HL-60 (cell line): Measurements from ENCODE around the gene TULP1.
A peak's percentile ranks its signal among the peaks of the same experiment; 100 is the strongest.

Experiments
- DNase-seq, 2 experiments: peaks; one replicate each; pipeline ENCODE4 v3.0.0-alpha.2; 2010 to 2020; ENCODE audit warnings: low read depth in 1 of 2, low spot score in 1 of 2
- H3K27ac ChIP-seq: fragments of 250-450 bp; sonication (Bioruptor Pico); replicated peaks from 2 replicates; pipeline ENCODE4 v1.5.1; 2020; ENCODE audit warnings: mild to moderate bottlenecking, moderate library complexity
- H3K27me3 ChIP-seq: fragments of 250-450 bp; sonication (Bioruptor Pico); 2 replicates; pipeline ENCODE4 v1.5.1; 2021; ENCODE audit warnings: mild to moderate bottlenecking, moderate library complexity; ENCODE audit not compliant: insufficient read depth, poor library complexity, severe bottlenecking
- H3K4me3 ChIP-seq: replicated peaks from 2 replicates; pipeline ENCODE4 v1.5.1; 2011; ENCODE audit warnings: mild to moderate bottlenecking, control low read depth, low read length; ENCODE audit not compliant: insufficient read depth
- GABPA ChIP-seq: IDR thresholded peaks from 2 replicates; pipeline ENCODE4 v1.6.1; 2012; ENCODE audit warnings: low read depth
- POLR2AphosphoS5 ChIP-seq: IDR thresholded peaks from 2 replicates; pipeline ENCODE4 v1.6.1; 2012; ENCODE audit warnings: low read depth
- SPI1 ChIP-seq: IDR thresholded peaks from 2 replicates; pipeline ENCODE4 v1.6.1; 2012; ENCODE audit warnings: low read depth, mild to moderate bottlenecking, borderline replicate concordance
- TF ChIP-seq, protein P1 (sequence below): IDR thresholded peaks from 2 replicates; pipeline ENCODE4 v1.6.1; 2012; ENCODE audit warnings: low read depth; ENCODE audit not compliant: insufficient replicate concordance
- TF ChIP-seq, protein P2 (sequence below): IDR thresholded peaks from one replicate; pipeline ENCODE4 v1.5.1; 2011; ENCODE audit warnings: low read length, control low read depth, inconsistent platforms; ENCODE audit not compliant: insufficient read depth

Gene TULP1

DNA sequence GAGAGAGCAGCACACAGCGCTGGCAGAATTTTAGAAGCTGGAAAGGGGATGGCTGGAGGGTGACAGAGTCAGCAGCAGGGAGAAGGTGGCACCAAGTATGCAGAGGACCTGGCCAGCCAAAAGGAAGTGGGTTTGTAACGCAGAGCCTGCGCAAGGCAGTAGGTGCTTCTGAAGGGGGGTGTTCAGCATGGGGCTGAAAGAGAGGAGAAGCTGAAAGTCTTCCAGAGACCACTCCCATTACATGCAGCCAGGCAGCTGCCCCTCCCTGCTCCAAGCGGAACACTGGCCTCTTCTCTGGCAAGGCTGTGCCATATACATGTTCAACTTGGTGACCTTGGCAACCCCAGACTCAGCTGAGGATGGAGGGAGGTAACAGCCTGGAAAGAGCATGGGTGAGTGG is 42.1 kb upstream of the TULP1 start:
- H3K27me3 ChIP-seq = no peaks in the 10 kb centered on the region
- TF ChIP-seq GABPA (no peak), SPI1 (no peak), POLR2AphosphoS5 (no peak)
- TF ChIP-seq, protein P1, sequence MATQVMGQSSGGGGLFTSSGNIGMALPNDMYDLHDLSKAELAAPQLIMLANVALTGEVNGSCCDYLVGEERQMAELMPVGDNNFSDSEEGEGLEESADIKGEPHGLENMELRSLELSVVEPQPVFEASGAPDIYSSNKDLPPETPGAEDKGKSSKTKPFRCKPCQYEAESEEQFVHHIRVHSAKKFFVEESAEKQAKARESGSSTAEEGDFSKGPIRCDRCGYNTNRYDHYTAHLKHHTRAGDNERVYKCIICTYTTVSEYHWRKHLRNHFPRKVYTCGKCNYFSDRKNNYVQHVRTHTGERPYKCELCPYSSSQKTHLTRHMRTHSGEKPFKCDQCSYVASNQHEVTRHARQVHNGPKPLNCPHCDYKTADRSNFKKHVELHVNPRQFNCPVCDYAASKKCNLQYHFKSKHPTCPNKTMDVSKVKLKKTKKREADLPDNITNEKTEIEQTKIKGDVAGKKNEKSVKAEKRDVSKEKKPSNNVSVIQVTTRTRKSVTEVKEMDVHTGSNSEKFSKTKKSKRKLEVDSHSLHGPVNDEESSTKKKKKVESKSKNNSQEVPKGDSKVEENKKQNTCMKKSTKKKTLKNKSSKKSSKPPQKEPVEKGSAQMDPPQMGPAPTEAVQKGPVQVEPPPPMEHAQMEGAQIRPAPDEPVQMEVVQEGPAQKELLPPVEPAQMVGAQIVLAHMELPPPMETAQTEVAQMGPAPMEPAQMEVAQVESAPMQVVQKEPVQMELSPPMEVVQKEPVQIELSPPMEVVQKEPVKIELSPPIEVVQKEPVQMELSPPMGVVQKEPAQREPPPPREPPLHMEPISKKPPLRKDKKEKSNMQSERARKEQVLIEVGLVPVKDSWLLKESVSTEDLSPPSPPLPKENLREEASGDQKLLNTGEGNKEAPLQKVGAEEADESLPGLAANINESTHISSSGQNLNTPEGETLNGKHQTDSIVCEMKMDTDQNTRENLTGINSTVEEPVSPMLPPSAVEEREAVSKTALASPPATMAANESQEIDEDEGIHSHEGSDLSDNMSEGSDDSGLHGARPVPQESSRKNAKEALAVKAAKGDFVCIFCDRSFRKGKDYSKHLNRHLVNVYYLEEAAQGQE = no peak
- TF ChIP-seq, protein P2, sequence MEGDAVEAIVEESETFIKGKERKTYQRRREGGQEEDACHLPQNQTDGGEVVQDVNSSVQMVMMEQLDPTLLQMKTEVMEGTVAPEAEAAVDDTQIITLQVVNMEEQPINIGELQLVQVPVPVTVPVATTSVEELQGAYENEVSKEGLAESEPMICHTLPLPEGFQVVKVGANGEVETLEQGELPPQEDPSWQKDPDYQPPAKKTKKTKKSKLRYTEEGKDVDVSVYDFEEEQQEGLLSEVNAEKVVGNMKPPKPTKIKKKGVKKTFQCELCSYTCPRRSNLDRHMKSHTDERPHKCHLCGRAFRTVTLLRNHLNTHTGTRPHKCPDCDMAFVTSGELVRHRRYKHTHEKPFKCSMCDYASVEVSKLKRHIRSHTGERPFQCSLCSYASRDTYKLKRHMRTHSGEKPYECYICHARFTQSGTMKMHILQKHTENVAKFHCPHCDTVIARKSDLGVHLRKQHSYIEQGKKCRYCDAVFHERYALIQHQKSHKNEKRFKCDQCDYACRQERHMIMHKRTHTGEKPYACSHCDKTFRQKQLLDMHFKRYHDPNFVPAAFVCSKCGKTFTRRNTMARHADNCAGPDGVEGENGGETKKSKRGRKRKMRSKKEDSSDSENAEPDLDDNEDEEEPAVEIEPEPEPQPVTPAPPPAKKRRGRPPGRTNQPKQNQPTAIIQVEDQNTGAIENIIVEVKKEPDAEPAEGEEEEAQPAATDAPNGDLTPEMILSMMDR = no peak

DNA sequence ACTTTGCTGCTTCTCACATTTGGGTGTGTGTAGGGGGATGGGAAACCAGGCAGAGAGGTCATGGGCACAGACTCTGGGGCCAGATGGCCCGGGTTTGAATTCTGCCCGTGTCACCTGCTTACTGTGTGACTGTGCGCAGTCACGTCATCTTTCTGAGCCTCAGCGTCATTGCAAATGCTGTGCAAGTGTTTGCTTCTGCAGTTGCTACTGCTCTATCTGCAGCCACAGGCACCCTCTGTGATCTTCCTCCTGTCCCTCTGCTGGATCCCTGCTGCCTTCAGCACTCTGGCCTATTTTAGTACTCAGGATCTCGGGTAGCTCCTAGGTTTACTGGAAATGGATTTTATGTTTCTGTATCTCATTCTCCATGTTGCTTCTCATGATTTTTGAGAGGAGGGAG is 40.6 kb upstream of the TULP1 start:
- TF ChIP-seq GABPA (no peak), SPI1 (no peak), POLR2AphosphoS5 (no peak)
- TF ChIP-seq, protein P1 = no peak
- TF ChIP-seq, protein P2 = no peak
- no peak for DNase-seq
- H3K27me3 ChIP-seq = no peaks in the 10 kb centered on the region
- H3K27ac ChIP-seq = no peak overlapping the region
- no peak overlapping the region for H3K4me3 ChIP-seq

More for the DNA sequence above, 42.1 kb upstream of the TULP1 start:
- H3K27ac ChIP-seq = no peak overlapping the region
- DNase-seq = no peak
- no peak overlapping the region for H3K4me3 ChIP-seq

DNA sequence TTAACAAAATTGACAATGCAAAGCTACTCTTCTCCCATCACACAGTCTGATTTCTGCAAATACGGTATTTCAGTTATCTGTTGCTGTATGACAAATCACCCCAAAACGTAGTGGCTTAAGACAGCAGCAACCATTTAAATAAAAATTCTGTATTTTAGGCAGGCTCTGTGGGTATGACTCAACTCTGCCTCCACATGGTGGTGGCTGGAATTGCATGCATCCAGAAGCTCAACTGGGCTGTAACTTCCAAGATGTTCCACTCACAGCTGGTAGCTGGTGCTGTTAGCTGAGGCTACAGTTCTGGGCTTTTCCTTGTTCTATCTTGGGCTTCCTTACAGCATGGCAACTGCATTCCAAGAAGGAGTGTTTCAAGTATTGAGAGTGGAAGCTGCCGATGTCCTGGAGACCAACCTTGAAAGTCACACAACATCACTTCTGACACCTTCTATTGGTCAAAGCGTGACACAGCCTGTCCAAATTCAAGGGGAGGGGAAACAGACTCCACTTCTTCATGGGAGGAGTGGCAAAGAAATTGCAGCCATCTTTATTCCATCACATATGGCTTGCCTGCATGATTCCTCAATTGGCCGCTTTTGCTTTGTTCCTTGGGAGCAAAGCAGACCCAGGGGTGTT is 39.7 kb upstream of the TULP1 start:
- Histone ChIP-seq H3K27ac (no peak overlapping the region), H3K27me3 (no peaks in the 10 kb centered on the region), H3K4me3 (no peak overlapping the region)
- TF ChIP-seq POLR2AphosphoS5 (no peak), SPI1 (no peak), GABPA (no peak)
- TF ChIP-seq, protein P1 = no peak
- TF ChIP-seq, protein P2 = peak; percentile 98
- peak; percentile 36 to 59 for DNase-seq
